CD4-positive, alpha-beta T cell treated with Interferon gamma for 1 hour (primary cell): Measurements from ENCODE around the gene ZNRD2.

Experiments used
- DNase-seq: peaks from one replicate; pipeline ENCODE4 v3.0.0-alpha.2; 2020

Gene ZNRD2

DNA sequence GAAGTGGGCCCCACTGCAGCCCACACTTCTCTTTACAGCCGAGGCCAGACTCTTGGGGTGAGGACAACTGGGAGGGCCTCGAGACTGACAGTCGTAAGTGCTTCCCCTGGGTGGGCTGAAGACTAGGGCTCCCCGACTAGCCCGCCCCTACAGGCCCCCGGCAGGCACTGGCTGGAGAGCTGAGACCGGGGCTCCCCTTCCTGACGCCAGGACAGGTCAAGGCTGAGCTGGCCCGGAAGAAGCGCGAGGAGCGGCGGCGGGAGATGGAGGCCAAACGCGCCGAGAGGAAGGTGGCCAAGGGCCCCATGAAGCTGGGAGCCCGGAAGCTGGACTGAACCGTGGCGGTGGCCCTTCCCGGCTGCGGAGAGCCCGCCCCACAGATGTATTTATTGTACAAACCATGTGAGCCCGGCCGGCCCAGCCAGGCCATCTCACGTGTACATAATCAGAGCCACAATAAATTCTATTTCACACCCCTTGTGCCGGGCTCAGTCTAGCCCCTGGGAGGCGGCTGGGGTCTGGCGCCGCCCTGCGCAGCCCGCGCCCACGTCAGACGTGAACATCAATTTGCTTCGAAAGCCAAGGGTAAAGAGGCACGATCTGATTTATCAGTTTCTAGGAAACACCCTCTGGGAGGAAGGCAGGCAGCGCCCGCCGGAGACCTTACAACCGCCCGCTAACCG lies 31.9 kb upstream of the ZNRD2 start:
- DNase-seq, result no peak

DNA sequence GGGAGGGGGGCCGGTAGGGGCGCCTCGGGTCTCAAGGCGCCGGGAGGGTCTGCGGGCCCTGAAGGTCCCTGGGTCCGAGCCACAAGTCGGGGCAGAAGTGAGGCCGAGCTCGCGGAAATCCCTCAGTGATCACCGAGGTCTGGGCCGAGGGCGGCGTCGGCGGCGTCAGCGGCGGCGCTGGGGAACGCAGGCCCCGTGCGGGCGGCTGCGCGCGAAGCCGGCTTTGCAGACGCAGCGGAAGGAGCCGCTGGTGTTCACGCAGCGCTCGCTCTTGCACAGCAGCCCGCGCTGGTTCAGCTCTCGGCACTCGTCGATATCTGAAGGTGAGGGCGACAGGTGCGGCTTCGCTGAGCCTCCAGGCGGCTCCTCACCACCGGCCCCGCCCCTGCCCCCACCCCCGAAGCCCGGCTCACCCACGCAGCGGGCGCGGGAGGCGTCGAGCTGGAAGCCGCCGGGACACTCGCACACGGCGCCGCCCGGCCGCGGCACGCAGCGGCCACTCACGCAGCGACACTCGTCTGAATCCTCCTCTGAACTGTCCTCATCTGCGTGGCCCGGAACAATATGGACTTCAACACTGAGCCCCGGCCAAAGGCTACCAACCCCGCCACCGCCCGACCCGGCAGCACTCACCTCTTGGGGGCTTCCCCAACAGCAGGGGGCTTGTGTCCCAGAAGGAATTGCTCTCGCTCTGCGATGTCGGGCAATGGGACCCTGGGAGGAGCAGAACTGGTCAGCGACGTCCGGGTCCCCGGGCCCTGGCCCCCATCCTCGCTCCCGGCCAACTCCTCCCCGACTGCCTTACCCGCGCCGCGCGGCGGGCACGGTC lies 31.1 kb upstream of the ZNRD2 start:
- DNase-seq, result no peak

DNA sequence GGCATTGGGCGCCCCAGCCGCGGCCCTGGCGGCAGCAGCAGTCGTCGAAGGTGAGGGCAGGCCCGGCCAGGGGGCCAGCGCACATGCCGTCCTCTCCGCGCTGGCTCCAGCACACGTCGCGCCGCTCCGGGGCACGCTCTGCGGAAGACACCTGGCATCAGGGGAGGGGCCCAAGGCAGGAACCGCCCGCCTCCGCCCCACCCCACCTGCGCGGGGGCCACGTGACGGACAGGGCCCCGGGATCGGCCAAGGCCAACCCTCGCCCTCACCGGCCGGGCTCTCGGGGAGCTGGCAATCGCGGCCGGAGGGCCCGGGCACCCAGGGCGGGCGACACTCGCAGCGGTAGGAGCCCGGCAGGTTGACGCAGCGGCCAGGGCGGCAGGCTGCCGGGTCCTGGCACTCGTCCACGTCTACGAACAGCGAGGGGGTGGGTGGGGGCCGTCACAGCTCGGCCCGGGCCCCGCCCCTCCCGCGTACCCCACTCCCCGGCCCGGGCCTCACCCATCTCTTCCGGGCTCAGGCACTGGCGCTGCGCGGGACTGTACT lies 30.5 kb upstream of the ZNRD2 start:
- DNase-seq, result no peak

DNA sequence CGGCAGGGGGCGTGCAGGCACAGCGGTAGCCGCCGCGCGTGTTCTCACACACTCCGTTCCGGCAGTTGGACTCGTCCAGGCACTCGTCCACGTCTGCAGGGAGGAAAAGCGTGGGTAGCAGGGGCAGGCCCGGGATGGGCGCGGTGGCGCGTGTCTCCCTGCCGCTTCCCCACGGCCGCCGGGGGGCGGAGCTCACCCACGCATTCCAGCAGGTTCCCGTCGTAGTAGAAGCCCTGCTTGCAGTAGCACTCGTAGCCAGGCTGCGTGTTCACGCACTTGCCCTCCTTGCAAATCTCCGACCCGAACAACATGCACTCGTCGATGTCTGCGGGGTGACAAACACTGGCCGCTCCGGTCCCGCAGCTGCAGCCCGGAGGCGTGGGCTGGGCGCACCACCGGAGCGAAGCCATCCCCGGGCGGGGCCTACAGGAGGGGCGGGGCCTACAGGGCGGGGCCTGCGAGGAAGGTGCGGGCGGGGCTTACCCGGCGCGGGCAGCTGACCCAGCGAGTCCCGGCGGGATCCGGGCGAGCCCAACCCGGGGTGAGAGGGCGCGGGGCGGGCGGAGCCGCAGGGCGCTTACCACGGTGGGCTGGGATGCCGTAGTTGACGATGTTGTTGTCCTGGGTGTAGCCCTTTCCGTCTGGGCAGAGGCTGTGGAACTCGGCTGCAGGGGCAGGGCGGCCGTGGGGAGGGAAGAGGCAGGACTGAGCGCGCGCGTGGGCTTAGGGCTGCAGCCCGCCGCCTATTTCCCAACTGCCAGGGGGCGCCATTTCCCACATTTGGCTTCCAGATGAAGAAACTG lies 29.8 kb upstream of the ZNRD2 start:
- peak; percentile 85 for DNase-seq

DNA sequence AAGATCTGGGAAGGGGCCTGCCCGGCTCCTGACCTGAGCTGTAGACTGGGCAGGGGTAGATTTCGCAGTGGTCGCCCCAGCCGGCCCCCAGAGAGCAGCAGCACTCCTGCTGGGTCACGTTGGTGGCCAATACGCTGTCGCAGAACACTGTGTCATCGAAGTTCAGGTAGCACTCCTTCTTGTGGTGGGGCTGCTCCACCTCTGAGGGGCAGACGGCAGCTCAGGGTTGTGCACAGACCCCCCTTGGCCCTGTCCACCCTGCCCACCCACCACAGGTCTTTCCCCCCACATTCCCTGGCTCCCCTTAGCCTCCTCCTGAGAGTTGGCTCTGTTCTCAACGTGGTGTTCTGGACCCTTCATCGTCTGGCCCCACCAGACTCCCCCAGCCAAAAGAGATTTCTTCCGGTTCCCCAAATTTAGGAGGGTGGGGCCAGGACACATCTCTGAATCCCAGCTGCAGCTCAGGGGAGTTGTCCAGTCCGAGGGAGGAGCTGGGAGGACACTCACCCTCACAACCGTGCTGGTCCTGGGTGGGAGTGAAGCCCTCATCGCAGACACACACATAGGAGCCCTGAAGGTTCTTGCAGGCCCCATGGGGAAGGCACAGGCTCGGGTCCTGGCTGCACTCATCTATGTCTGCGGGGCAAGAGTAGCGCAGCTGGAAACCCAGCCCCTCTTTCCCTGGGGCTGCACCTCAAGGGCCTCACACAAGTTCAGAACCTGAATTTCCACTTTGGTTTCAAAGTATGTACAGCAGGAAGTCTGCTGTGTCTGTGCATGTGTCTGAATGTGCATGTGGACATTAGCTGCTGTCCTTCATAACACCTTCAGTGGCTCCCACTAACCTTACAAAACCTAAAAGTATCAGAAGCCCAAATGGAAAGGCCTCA lies 28.9 kb upstream of the ZNRD2 start:
- no peak for DNase-seq

DNA sequence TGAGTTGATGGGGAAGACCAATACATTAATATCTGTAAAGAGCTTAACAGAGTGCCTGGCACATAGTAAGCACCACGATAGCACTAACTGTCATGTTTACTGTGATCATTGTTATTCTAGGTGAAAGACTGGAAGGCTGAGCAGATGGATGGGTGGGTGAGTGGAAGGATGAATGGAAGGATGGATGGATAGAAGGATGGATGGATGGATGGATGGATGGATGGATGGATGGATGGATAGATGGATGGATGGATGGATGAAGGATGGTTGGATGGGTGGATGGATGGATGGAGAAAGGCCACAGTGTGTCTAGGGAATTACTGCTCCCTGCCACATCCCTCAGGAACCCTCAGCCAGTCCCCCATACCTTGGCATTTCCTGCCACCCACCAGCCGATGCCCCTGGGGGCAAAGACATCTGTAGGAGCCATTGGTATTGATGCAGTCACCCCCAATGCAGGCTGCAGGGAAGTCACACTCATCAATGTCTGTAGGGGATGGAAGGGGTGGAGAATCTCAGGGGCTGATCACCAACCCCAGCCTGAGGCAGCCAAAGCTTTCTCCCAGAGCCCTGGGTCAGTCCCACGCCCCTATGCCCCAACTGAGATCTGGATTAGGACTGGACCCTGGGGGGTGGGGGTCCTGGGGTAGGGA lies 27.4 kb upstream of the ZNRD2 start:
- no peak for DNase-seq

DNA sequence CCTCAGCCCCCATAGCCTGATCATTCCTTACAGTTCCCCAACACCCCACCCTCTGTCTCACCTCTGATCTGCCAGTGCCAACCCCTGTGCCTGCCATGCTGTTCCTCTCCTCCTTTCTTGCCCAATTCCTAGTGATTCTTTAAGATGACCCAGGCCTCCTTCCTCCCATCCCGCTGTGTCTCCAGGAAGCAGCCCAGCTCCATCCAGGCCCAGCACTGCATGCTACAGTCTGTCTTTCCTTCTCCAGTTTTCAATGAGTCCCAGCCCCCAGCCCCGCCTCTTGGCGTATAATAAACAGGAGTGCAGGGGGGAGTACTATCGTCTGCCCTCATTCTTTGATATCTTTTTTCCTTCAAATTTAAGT lies 24.4 kb upstream of the ZNRD2 start:
- DNase-seq, result no peak

DNA sequence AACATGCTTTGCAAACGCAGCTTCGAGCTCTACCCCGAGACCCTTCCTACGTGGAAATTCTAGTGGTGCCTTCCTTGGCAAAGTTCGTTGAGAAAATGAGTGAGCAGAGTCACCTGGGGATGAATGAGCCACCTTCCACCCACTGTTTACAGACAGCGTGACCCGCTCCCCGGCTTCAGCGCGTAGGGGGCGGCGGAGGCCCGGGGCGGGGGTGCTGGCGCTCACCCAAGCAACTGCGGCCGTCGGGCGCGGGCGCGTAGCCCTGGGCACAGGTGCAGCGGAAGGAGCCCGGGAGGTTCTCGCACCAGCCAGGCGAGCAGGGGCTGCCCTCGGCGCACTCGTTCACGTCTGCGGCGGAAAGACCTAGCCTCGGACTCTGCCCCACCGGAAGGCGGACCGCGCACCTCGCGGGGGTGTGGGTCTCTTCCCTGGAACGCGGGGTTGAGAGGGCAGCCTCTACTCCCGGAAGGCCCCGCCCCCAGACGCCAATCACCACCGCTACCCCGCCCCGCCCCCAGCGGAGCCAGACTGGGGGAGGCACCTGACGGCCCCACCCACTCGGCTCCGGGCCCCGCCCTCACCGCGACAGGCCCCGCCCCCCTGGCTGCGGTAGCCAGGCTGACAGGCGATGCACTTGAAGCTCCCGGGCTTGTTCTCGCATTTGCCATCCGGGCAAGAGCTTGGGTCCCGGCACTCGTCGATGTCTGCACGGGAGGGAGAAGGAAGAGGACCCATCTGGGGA lies 23.9 kb upstream of the ZNRD2 start:
- DNase-seq, result peak; percentile 97

DNA sequence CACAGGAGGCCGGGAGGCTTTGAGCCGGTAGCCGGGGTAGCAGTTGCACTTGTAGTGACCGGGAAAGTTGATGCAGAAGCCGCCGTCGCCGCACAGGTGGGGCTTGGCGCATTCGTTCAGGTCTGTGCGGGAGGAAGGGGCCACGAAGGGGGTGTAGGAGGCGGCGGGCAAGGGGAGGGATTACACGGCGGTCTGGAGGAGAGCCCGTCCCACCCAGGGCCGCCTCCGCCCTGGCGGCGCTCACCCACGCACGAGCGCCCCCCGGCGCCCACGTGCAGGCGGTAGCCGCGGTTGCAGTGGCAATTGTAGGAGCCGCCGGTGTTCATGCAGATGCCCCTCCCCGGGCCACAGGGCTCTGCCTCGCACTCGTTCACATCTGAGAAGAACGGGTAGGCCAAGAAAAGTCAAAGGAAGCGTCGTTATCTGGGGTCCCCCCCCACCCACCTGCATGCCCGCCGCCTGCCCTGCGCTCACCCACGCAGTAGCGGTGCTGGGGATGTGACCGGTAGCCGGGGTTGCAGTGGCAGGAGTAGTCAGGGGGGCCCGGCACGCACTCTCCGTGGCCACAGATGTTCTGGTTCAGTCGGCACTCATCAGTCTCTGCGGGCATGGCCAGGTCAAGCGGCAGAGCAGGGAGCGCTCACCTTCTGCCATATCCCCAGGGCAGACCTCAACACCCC lies 22.7 kb upstream of the ZNRD2 start:
- DNase-seq, result peak; percentile 45

DNA sequence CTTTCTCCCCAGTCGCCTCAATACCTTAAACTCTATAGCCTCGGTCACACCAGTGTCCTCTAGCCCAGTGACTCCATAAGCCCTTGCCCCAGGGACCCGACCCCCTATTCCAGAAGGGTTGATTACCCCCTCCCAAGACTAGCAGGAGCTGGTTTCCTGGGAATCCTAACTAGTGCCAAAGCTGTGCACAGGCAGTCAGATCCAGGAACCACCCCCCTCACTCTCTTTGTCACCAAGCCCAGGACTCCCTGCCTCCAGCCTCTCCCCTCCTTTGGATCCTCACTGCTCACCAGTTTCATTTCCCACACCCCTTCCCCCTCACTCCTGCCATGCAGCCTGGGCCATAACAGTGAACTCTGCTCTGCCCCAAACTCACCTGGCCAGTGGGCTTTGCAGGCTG lies 21.9 kb upstream of the ZNRD2 start:
- no peak for DNase-seq

DNA sequence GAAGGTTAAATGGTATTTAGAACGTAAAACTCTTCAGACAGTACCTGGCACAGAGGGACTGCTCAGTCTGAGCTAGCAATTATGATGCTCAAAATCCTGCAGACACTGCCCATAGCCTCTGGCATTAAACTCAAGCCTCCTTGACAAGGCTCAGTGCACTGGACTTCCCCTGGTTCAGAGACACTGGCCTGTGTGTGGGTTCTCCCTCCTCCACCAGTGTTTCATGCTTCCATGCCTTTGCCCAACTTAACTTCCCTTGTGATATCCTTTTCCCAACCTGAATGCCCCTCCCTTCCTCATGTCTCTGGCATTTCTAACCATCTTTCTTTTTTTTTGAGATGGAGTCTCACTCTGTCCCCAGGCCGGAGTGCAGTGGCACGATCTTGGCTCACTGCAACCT lies 21.2 kb upstream of the ZNRD2 start:
- DNase-seq, result no peak

DNA sequence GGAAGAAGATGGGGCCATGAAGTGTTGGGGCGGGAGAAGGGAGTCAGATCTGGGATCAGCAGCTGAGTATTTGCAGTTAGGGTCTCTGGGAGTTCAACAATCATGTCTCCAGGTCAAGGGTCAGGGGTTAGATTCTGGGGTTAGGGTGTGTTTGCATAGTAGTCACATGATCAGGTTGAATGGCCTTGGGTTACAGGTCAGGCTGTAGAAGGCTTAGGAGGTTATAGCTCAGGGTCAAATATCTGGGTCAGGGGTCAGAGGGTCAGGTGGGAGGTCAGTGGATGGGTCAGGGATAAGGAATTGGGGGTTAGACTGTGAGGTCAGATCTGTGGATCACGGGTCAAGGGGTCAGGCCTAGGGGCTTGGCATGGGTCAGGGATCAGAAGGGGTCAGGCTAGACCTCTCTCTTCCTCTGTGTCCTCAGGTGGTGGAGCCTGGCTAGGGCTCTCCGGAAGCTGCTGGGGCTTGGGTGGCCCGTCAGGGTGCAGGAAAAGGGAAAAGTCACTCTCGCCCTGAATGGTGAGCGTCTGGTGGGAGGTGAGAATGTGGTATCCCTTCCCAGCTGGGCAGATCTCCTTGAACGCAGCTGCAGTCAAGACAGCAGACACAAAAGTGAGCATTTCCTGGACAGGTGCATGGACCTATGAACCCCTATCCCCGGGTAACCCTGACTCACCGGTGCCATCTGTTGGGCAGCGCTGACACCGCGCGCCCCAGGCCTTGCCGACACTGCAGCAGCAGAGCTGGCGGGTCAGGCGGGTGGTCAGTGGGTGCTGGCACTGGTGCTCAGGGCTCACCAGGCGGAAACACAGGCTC lies 18.5 kb upstream of the ZNRD2 start:
- peak; percentile 73 for DNase-seq

DNA sequence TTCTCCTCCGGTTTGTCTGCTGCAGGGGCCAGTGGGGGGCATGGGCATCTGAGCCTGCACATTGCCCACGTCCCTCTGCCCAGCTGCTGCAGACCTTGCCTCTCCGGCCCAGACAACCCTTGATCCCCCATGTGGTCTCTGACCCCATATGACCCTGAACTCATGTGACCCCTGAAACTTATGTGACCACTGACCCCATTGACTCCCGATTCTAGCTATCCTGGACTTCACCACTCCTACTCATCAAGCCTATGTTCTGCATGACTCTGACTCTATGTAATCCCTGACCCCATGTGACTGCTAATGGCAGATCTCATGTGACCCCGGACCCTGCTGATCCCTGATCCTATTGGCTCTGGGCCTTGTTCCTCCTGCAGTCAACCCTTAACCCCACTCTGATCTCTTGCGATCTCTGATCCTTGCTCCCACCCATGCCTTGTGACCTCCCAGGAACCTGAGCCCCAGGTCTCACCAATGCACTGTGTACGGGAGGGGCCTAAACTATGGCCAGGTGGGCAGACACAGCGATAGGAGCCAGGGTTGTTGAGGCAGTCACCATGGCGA lies 17.8 kb upstream of the ZNRD2 start:
- no peak for DNase-seq

DNA sequence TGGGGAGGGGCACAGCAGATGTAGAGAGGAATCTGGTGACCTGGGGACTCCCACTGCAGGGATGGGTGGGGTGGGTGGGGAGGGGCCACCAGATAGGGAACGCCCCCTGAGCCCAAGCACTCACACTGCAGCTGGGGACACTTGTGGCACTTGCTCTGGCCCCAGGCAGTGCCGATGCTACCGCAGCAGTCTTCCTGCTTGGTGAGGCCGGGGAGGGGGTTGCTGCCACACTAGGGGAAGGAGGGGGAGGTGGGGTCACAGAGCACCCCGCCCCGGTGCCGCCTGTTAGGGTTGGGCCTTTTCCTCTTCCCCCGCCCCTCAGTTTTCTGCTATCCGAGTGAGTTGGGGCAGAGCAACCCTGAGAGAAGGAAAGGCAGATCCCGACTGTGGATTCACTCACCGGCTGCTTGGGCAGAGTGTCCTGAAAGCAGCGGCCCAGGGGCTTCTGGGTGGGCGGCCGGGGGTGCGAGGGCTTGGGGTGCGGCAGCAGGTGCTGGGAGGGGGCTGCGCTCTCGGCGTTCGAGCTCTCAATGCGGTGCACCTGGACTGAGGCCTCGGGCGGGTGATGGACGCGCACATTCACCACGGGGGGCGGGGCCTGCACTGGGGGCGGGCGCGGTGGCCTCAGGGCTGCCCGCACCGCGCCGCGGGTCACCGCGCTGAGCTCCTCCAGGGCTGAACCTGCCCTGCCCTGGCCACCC lies 16.8 kb upstream of the ZNRD2 start:
- DNase-seq, result peak; percentile 85

DNA sequence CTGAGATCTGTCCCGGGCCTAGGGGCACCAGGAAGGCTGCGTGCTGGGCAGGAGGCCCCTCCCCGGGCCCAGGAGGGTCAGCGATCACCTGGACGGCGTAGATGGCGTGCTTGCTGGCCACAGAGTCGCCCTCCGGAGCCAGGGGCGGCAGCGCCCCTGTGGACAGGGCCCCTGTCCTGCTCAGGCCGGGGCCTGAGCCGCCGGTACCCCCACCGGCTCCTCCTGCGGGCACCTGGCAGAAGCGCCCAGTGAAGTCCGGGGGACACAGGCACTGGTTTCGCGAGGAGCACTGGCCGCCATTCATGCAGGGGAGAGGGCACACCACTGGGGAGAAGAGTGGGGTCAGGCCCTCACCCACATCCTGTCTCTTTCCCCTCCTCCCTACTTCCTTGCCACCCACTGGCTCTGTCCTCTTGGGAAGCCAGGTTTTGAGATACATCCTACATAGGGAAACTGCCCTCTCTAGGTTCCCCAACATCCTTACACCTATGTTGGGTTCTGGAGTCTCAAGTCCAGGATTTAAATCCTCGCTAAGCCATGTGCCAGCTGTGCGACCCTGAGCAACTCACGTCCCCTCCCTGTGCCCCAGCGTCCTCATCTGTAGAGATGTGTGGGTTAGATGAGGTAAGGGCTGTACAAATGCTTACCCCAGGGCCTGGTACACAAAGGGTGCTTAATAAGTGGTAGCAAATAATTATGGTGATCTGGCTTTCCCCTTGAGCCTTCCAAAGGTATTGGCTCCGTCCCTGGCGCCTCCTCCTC lies 16.0 kb upstream of the ZNRD2 start:
- DNase-seq, result no peak

DNA sequence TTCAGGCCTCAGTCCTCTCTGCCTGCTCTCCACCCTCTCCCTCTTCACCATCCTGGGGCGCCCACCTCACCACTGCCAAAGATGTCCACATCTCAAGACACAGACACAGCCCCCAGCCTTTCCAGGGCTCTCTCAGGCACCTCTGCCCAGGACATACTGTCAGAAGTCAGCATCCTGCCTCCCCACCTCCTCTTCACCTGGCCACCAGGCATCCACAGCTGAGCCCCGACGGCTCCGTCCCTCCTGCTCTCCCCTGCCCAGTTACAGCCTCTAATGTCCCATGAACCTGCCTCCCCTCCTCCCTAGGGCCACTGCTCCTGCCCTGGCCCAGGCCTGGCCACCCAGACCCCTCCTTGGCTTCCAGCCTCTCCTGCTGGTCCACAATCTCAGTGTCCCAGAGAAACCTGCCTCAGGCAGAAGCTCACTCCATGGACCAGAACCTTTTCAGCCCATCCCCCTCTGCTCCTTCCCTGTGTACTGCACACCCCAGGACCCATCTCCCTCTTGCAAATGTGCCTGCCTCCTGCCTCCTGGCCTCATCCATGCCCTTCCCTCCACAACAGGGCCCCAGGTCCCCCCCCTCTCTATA lies 15.3 kb upstream of the ZNRD2 start:
- no peak for DNase-seq

DNA sequence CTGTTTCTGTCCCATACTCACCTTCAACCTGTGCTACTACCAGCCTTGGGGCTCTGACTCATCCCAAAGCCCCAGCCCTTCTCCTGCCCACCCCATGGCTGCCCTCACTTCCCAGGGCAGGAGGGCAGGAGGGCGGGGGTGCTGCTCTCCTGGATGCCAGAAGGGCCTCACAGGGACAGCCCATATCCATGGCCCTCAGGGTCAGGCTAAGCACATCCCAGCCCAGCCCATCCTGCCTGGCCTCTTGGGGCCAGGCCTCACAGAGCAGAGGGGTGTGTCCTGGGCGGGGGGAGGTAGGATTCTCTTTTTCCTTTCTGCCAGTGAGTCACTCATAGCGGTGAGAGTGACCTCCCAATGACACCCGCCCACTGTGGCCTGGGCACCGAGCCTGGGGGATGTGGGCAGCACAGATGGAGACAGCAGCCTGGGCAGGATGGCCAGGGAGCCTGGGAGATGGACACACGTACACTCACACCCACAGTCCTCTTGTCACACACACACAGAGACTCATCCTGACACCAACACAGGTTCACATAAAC lies 14.5 kb upstream of the ZNRD2 start:
- DNase-seq, result no peak
